ENCODE results near the gene CD300LG.
"Not testable (repeated sequence)": the region's sequence is repeated elsewhere in the genome, so short reads cannot be mapped to it uniquely, and the experiment has no call there.

The CD300LG gene, protein sequence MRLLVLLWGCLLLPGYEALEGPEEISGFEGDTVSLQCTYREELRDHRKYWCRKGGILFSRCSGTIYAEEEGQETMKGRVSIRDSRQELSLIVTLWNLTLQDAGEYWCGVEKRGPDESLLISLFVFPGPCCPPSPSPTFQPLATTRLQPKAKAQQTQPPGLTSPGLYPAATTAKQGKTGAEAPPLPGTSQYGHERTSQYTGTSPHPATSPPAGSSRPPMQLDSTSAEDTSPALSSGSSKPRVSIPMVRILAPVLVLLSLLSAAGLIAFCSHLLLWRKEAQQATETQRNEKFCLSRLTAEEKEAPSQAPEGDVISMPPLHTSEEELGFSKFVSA

GRCh38 chr17:43846963-43847371 is at the start of gene CD300LG:
Gene CD300LG, plus strand, starts transcription at chr17:43847176. Its CDS starts 41 bp downstream, at chr17:43847217.
- no peak for DNase-seq

DNA sequence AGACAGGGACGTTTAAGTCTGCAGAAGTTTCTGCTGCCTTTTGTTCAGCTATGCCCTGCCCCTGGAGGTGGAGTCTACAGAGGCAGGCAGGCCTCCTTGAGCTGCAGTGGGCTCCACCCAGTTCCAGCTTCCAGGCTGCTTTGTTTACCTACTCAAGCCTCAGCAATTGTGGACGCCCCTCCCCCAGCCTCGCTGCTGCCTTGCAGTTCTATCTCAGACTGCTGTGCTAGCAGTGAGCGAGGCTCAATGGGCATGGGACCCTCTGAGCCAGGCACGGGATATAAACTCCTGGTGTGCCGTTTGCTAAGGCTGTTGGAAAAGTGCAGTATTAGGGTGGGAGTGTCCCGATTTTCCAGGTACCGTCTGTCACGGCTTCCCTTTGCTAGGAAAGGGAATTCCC is 49.0 kb upstream of the CD300LG start:
- DNase-seq: not testable (repeated sequence)

DNA sequence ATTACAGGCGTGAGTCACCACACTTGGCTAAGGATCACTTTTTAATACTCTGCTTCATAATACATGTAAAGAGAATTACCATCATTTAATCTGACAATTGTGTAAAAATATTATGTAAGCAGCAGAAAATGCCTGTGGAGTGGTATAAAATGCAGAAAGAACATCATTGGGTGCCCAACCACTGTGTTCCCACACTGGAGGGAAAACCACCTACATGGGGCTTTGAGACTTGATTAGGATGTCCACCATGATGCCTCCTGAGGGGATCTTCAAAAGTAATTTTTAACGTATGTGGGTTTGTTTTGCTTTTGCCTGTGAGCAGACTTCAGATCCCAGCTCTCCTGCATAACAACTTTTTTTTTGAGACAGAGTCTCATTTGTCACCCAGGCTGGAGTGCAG is 47.9 kb upstream of the CD300LG start:
- DNase-seq: no peak

GRCh38 chr17:43800736-43801135 is 46.2 kb upstream of the CD300LG start:
- no peak for DNase-seq

DNA sequence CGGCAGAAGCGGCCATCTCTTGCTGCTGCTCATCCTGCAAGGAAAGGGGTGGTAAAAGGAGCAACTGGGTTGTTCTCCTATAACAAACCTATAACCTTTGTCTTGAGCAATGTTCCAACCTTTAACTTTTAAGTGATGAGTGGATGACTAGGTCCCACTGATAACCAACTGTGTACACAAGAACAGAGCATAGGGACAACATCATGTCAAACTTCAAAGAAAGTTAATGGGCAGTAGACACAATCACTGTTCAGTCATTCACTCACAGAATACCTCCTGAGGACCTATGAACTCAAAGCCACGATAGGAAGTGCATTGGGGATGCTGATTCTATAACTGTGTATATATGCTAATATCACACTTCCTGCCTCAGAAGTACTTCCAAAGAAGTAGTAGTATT is 45.1 kb upstream of the CD300LG start:
- DNase-seq: no peak

GRCh38 chr17:43803758-43804157 is 43.2 kb upstream of the CD300LG start:
- DNase-seq: no peak

GRCh38 chr17:43805117-43805516 is 41.9 kb upstream of the CD300LG start:
- no peak for DNase-seq

DNA sequence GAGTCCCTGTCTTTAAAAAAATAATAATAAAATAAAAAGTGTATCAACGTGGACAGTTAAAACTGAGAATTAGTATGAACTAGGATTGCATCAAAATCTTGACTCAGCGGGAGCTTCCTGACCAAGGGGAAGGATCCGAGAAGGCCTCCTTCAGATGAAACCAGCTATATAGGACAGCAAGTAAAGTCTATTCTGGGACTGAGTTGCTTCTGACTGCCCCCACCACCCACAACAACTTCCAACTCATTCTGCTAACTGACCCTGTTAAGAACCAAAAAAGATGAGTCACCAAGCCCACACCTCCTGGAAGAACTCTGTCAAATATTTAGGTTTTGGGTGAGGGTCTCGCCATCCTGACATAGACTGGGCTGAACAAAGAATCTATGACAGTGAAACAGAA is 38.9 kb upstream of the CD300LG start:
- no peak for DNase-seq

DNA sequence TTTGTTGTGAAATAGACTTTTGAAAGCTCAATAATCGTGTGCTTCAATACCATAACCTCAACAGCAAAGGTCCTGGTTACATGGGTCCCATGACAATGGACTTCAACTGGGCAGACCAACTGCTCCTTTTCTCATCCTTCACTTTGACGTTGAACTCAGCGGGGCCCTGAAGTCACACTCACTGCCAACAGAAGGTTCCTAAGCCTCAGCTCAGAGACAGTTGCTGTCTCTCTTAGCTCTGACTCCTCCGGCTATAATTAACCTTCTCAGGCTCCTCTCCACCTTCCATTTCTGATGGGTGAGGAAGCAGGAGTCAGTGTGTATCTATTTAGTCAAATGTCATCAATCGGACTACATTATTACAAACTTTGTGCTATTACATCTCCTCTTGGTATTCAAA is 37.9 kb upstream of the CD300LG start:
- no peak for DNase-seq

DNA sequence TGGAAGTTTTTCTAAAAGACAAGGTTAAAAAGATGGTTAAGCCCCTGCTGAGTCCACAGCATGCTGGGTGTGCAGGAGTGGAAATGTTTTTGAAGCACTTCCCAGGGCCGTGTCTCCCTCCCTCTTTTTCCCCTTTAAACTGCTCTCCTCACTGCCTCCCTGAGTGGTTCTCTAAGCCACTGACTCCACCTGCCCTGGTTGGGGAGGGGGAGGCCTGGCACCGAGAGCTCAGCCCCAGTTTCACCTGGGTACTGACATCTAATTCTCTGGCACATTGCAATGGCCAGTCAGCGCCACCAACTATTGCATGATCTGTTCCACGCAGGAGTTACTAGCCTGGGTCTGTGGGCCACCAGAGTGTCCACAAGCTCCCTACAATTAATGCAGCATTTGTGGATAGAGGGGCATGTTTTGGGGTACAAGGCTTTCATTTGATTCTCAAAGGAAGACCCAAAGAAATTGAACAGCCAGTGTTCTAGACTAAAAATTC is 36.7 kb upstream of the CD300LG start:
- no peak for DNase-seq

DNA sequence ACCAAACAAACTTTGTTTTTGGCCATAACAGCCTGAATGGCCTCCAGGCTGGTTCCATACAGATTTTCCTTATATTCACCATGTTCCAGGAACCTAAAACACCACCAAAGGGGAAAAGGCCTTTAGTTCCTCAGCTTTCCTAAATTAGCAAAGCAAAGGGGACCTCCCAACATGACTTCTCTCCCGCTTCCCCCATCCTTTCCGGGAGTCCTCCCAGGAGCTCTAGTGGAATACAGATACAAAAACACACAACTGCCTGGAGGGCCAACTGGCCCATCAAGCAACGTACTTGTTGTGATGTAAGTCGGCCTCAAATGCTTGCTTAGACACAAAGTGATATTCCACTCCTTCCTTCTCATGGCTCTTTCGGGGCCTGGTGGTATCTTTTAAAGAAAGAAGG is 36.2 kb upstream of the CD300LG start:
- no peak for DNase-seq

DNA sequence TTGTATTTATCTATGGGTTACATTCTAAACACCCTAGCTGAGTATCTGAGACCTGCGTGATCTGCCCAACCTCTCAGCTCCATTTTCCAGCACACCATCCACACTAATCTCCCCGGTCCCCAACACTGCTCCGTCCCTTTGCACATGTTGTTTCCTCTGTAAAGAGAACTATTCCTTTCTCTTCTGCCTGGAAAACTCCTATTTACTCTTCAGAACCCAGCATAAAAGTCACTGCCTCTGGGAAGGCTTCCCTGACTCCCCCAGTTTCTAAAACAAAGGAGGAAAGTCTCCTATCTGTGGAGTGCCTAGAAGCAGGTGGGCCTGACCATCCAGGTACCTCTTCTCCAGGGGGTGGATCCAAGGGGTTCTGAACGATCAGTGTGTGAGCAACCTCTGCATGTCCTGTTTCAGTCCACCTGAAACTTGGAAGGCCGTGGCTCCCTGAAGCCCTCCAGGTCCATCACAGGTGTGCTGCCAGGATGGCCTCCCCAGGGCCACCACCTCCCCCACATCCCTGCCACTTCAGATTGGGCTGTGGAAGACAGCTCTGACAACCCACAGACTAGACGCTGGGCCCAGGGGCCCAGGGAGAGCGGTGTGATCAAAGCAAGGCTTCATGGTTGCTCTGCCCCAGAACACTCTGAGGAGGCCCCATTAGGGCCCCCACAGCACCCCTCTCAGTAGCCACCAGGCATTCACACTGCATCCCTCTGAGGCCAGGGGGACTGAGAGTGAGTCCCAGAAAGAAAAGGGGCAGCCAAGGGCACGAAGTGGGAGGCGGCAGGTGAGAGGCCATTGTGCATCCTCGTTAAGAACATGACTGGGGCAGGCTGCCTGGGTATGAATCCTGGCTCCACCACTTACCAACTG is 34.3 kb upstream of the CD300LG start:
- DNase-seq: no peak

DNA sequence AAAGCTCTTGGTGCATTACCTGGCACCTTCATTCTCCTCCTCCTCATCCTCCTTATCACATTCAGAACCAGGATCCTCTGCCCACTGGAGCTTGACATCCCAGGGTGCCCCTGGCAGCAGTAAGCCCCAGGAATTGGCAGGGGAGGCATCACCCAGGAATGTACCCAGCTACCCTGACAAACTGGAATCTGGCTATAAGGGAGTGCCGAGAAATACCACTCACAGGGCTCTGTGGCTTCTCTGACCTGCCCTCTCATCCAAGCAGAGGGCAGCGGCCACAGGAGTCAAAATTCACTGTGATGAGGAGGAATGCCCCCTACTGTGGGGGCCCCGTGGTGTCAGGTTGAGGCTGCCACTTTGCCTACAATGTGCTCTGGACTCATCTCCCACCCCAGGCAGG is 33.6 kb upstream of the CD300LG start:
- no peak for DNase-seq

GRCh38 chr17:43814026-43814425 is 33.0 kb upstream of the CD300LG start:
- no peak for DNase-seq

DNA sequence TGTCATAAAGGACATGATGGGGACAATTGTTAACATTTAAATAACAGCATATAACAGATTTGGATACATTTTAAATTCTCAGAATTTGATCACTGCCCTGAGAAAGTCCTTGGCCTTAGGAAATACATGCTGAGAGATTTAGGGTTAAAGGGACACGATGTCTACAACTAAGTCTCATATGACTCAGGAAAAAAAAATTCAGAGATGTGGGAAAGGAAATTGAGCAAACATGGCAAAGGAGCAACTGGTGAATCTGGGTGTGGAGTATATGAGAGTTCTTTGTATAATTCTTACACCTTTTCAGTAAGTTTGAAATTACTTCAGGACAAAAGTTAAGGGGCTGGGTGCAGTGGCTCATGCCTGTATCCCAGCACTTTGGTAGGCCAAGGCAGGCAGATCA is 32.3 kb upstream of the CD300LG start:
- no peak for DNase-seq

DNA sequence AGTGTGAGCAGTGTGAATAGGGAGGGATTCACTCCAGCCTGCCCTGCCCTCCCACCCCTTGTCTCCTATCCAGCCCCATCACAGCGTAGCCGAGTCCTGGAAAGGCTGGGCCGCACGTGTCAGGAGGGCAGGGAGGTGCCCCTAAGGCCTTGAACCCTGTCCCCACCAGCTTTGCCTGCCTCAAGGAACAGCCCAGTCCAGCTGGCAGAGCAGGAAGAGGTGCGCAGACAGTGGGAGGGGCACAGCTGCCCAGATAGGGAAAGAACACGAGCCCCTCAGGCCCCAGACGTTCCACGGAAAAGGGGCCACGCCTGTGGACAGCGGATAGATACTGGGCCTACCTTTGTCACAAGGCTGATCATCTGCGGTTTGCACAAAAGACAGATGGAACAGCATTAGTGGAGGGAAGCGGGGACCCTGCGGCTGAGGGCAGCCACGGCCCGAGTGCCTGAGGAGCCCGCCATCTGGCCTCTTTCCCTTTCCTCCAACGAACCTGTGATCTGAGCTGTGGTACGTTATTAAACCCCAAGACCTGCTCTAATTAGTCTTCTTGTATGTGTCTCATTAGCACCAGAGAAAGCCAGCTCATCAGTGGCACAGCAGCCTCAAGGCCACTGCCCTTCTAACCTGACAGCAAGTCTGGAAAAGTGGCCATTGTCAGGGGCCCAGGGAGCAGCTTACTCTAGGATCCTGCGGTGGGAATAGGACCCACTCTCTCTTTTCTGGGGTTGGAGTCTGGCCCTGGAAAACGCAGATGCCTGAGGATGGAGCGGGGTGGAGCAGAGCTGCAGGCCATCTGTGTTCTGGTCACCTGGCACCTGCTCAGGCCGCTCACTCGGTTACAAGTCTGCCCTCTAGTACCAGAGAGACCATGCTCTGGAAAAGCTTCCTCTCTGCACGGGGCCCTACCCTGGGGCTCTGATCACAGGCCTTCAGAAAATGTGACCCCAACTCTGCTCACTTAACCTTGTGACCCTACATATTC is 30.3 kb upstream of the CD300LG start:
- no peak for DNase-seq

DNA sequence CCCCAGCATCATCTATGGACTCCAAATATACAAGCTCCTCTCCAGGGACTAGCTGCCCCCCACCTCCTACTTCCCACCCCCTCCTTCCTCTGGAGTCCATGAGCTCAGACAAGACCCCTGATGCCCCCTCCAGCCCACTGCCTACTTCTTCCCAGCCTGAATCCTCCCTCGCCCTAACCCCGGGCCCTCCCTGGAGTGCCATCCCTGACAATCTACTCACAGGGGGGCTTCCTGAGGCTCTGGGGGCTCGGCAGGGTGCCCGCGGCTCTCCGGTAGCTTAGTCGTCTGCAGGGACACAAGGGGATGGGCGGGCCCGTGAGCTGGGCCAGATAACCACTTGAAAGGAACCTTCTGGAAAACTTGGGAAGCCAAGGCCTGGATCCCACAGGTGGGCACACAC is 29.1 kb upstream of the CD300LG start:
- DNase-seq: no peak

- no peak for DNase-seq
These were observed 28.0 kb upstream of the CD300LG start for GRCh38 chr17:43818966-43819365.

DNA sequence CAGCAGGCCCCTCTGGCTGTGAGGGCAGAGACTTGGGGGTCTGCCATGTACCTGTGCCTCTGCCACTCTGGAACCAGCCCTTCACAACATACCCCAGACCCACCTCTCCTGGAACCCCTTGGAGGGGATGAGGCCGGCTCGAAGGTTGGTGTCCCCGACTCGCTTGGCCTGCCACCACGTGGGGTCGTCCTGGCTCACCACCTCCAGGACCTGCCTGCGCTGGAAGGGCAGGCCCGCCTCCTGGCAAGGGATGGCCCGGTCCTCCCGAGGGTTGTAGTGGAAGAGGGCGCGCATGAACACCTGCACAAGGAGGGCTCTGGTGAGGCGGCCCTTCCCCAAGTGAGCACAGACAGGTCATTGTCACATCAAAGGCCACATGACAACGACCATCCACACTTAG is 26.2 kb upstream of the CD300LG start:
- no peak for DNase-seq

GRCh38 chr17:43822570-43823190 is 24.3 kb upstream of the CD300LG start:
- DNase-seq: no peak

DNA sequence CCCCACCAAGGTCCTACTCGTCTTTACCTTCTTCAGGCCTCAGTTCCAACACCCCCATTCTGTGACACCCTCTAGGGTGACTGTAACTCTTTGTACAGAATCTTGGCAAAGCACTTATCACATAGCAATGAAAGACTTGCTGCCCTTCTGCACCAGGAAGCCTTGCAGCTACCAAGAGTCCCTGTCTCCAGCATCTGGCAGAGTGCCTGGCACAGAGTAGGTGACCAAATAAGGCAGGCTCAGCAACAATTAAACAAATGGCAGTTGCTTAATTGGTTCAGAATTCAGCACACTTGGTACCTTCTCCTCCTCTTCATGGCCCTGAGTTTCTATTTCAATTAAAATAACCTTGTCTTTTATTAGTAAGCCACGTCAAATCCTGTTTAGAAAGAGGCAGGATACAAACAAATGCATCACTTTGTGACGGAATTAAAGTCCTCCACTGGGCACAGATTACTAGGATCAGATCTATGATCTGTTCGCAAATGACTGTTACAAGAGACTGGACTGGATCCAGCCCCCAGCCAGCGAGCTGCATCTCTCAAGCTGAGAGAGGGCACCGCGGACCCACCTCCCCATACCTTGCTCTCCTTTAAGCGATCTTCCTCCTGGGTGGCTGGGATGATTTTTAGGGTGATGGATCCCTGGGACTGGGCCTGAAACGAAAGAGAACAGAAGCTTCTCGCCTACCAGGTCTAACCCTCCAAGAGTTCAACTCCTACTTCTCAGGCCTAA is 23.5 kb upstream of the CD300LG start:
- no peak for DNase-seq

GRCh38 chr17:43825567-43825966 is 21.4 kb upstream of the CD300LG start:
- no peak for DNase-seq
